B cell (primary cell): ENCODE data around the gene TOMM7. TPM values are rescaled to one million over a fixed set of nuclear protein-coding genes. Genes with fewer than 3 reads are reported as not detected.

ENCODE experiments used
- ATAC-seq: fragments of 200-7000 bp; cut with Tn5 transposase; one replicate; pipeline ENCODE4 v1.10.0; 2021; ENCODE audit warnings: low read depth, mild to moderate bottlenecking, moderate number of reproducible peaks, moderate library complexity
- CTCF ChIA-PET: fragments of 350-600 bp; sonication (Branson Sonifier 250); formaldehyde crosslinking; loops from one replicate; lab custom pipeline; 2021; ENCODE audit warnings: antibody characterized with exemption, inconsistent platforms; lab: Charles Lee
- POLR2A ChIA-PET: fragments of 350-600 bp; sonication (Branson Sonifier 250); formaldehyde crosslinking; loops from one replicate; lab custom pipeline; 2021; ENCODE audit warnings: antibody characterized with exemption; lab: Charles Lee
- DNase-seq: peaks from one replicate; pipeline ENCODE4 v3.0.0; 2013
- H2AFZ ChIP-seq: 2 replicates; pipeline ENCODE4 v1.6.1; 2012; ENCODE audit warnings: mild to moderate bottlenecking, low read depth, low read length; ENCODE audit not compliant: insufficient read depth, poor library complexity, severe bottlenecking
- H3K27ac ChIP-seq, 2 donors: 1 replicate in 1 of 2; 2 replicates in 1 of 2; pipeline ENCODE4 v1.5.1; 2012 to 2013; ENCODE audit warnings: low read length in 2 of 2, mild to moderate bottlenecking in 2 of 2, moderate library complexity in 1 of 2
- H3K27me3 ChIP-seq, 4 experiments: fragments of 200-600 bp in 1 of 4; sonication (generic) in 1 of 4; replicated peaks in 1 of 4; 1 replicate in 2 of 4; 2 replicates in 2 of 4; pipeline versions ENCODE4 v1.6.1 to v1.7.0; 2013 to 2016; ENCODE audit warnings: low read length in 3 of 4, mild to moderate bottlenecking in 2 of 4, mixed read lengths in 1 of 4, moderate library complexity in 1 of 4; ENCODE audit not compliant: insufficient read depth in 4 of 4, control insufficient read depth in 3 of 4; ENCODE audit errors: control extremely low read depth in 1 of 4
- H3K36me3 ChIP-seq, 2 experiments: replicated peaks in 1 of 2; 1 replicate in 1 of 2; 2 replicates in 1 of 2; pipeline versions ENCODE4 v1.6.1 to v1.7.1; 2013; ENCODE audit warnings: low read length in 1 of 2; ENCODE audit not compliant: insufficient read depth in 2 of 2, control insufficient read depth in 1 of 2; ENCODE audit errors: control extremely low read depth in 1 of 2, extremely low read depth in 1 of 2
- H3K4me1 ChIP-seq, 2 donors: fragments of 200-600 bp in 1 of 2; sonication (generic) in 1 of 2; 1 replicate in 1 of 2; 2 replicates in 1 of 2; pipeline versions ENCODE4 v1.5.1 to v1.6.1; 2013 to 2017; ENCODE audit warnings: low read length in 2 of 2; ENCODE audit not compliant: control insufficient read depth in 2 of 2, insufficient read depth in 2 of 2
- H3K4me2 ChIP-seq: replicated peaks from 2 replicates; pipeline ENCODE3; 2012; ENCODE audit warnings: mild to moderate bottlenecking, low read depth, low read length; ENCODE audit not compliant: poor library complexity, severe bottlenecking
- H3K4me3 ChIP-seq, 5 experiments: fragments of 200-600 bp in 1 of 5; sonication (generic) in 1 of 5; 1 replicate in 3 of 5; 2 replicates in 2 of 5; pipeline versions ENCODE4 v1.5.1 to v1.7.0; 2011 to 2016; ENCODE audit warnings: low read length in 4 of 5, mild to moderate bottlenecking in 4 of 5, low read depth in 2 of 5, control low read depth in 1 of 5, moderate library complexity in 1 of 5; ENCODE audit not compliant: insufficient read depth in 1 of 5; ENCODE audit errors: control extremely low read depth in 1 of 5, extremely low read depth in 1 of 5
- H3K79me2 ChIP-seq: fragments of 200-600 bp; sonication (generic); one replicate; pipeline ENCODE4 v1.6.0; 2016; ENCODE audit warnings: low read length; ENCODE audit not compliant: control insufficient read depth, insufficient read depth
- H3K9ac ChIP-seq: fragments of 200-600 bp; sonication (generic); 2 replicates; pipeline ENCODE4 v1.6.1; 2017; ENCODE audit warnings: mild to moderate bottlenecking, low read length, moderate library complexity
- H3K9me3 ChIP-seq, 3 donors: one replicate each; pipeline versions ENCODE4 v1.6.1 to v1.7.1; 2013; ENCODE audit warnings: low read length in 2 of 3; ENCODE audit not compliant: control insufficient read depth in 2 of 3, insufficient read depth in 1 of 3; ENCODE audit errors: control extremely low read depth in 1 of 3
- H4K20me1 ChIP-seq: 2 replicates; pipeline ENCODE4 v1.6.0; 2012; ENCODE audit warnings: mild to moderate bottlenecking, low read length; ENCODE audit not compliant: insufficient read depth, control insufficient read depth, poor library complexity, severe bottlenecking
- H3K27ac Mint-ChIP-seq: one replicate; pipeline ENCODE4 v1.8.0; 2021; ENCODE audit warnings: mixed read lengths
- H3K27me3 Mint-ChIP-seq: one replicate; pipeline ENCODE4 v1.8.0; 2021; ENCODE audit warnings: mixed read lengths
- H3K4me1 Mint-ChIP-seq: one replicate; pipeline ENCODE4 v1.8.0; 2021; ENCODE audit warnings: mixed read lengths
- H3K4me3 Mint-ChIP-seq: one replicate; pipeline ENCODE4 v1.8.0; 2021; ENCODE audit warnings: mixed read lengths
- H3K9me3 Mint-ChIP-seq: one replicate; pipeline ENCODE4 v1.8.0; 2022; ENCODE audit warnings: mixed read lengths; ENCODE audit not compliant: insufficient read depth
- EZH2 ChIP-seq: IDR thresholded peaks from 2 replicates; pipeline ENCODE4 v1.6.1; 2012; ENCODE audit warnings: borderline replicate concordance, low read depth, mild to moderate bottlenecking, moderate library complexity, low read length; ENCODE audit not compliant: insufficient read depth, poor library complexity, severe bottlenecking
- WGBS: methylation state at CpG from one replicate; pipeline ENCODE4 v1.1.5; 2013; ENCODE audit warnings: missing lambda C conversion rate; ENCODE audit not compliant: insufficient coverage; 5-methylcytosine and 5-hydroxymethylcytosine counted together
- intact Hi-C: fragments of 100-400 bp; cut with micrococcal nuclease; formaldehyde crosslinking; loops from one replicate; pipeline ENCODE4 v1.10.0; 2022
- polyA plus RNA-seq: library from polyadenylated mRNA; depleted of rRNA; stranded (reverse); fragments of >200 nt; gene quantifications from 2 replicates; pipeline ENCODE4 v1.2.3, GENCODE V29; 2012
- total RNA-seq, 2 donors: library from RNA; stranded (reverse); fragments of 120-200 nt in 1 of 2; gene quantifications; 1 replicate in 1 of 2; 2 replicates in 1 of 2; pipeline versions ENCODE4 v1.2.3 to v1.2.4, GENCODE V29; 2013 to 2022
- TF ChIP-seq, protein P1 (sequence below): fragments of 200-600 bp; IDR thresholded peaks from one replicate; pipeline ENCODE4 v1.8.0; 2022; ENCODE audit warnings: antibody characterized with exemption, mild to moderate bottlenecking

TOMM7 gene
- total and polyA plus RNA-seq, 2 donors (not counting 1 experiment from before 2014, with no cell fraction given), result 276 to 437 TPM

DNA sequence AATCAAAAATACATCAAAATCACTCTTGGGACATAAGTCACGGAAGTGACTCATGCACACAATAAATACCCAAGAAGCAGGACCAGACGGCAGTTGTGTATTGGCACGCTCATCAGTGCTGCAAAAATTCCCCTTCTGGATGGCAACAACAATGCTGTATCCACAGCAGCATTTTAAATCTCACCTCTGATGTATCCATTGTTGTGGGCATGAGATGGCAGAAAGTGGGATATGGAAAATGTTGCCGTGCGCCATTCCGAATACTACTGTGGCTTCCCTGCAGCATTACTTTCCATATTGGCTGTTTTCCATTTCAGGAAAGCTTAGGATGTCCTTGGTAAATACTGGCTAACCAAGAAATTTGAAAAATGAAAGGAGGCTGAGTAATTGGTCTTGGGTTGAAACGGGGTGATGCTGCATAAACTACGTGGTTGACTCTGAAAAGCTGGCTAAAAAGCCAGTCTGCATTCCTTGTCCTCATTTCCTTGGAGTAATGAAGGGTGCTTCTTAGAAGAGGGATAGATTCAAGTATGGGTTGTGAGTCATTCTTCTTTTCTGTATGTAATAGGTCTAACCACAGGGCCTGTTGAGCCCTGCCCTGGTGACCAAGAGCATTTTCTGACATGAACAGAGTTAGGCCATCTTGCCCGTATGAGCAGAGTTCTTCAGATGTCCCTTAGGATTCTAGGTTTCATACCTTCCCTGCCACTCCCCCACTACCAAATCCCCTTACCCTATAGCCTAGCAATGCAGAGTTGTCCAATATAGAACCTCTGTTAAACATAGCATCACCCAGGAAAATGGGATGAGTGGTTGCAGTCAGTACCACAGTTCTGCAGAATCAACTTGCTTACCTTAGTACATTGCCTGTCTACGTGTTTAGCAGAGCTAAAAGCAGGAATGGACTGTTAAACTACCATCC is 36.3 kb upstream of the TOMM7 start:
- Mint-ChIP-seq H3K27ac (peak overlapping the region; percentile 82), H3K4me3 (no peak overlapping the region), H3K4me1 (peaks cover 36% of the 10 kb centered on the region), H3K9me3 (no peaks in the 10 kb centered on the region), H3K27me3 (no peaks in the 10 kb centered on the region)
- Histone ChIP-seq H3K9me3 (no peaks in the 10 kb centered on the region), H3K4me1 (peaks cover 7 to 16% of the 10 kb centered on the region in 2 donors), H2AFZ (no peak overlapping the region), H3K27ac (no peak overlapping the region), H3K36me3 (peaks cover 0 to 26% of the 10 kb centered on the region in 2 experiments), H3K4me2 (no peak overlapping the region), H3K79me2 (peaks cover 3% of the 10 kb centered on the region), H3K27me3 (no peaks in the 10 kb centered on the region), H3K9ac (no peak overlapping the region), H4K20me1 (no peaks in the 10 kb centered on the region), H3K4me3 (no peak overlapping the region)
- WGBS, result 91% methylated on average over 5 of the region's 10 CpGs
- ChIA-PET POLR2A (no interaction called here), CTCF (interaction anchor here (2.5 to 2.7 kb wide), 2 partner anchors 11 to 196 kb away, joined by 12 to 17 read pairs; no protein-coding TSS in a partner anchor)
- TF ChIP-seq EZH2, result no peak
- TF ChIP-seq, protein P1, sequence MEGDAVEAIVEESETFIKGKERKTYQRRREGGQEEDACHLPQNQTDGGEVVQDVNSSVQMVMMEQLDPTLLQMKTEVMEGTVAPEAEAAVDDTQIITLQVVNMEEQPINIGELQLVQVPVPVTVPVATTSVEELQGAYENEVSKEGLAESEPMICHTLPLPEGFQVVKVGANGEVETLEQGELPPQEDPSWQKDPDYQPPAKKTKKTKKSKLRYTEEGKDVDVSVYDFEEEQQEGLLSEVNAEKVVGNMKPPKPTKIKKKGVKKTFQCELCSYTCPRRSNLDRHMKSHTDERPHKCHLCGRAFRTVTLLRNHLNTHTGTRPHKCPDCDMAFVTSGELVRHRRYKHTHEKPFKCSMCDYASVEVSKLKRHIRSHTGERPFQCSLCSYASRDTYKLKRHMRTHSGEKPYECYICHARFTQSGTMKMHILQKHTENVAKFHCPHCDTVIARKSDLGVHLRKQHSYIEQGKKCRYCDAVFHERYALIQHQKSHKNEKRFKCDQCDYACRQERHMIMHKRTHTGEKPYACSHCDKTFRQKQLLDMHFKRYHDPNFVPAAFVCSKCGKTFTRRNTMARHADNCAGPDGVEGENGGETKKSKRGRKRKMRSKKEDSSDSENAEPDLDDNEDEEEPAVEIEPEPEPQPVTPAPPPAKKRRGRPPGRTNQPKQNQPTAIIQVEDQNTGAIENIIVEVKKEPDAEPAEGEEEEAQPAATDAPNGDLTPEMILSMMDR, result no peak
- no peak for ATAC-seq
- intact Hi-C loops, result loop anchor here (10.0 kb wide), 1 partner anchor 96 kb away; no protein-coding TSS in a partner anchor
- DNase-seq, result no peak

- Mint-ChIP-seq H3K27ac (no peak overlapping the region), H3K4me1 (peaks cover 42% of the 10 kb centered on the region), H3K4me3 (no peak overlapping the region), H3K27me3 (no peaks in the 10 kb centered on the region), H3K9me3 (no peaks in the 10 kb centered on the region)
- H3K9ac ChIP-seq, result no peak overlapping the region
- H4K20me1 ChIP-seq, result no peaks in the 10 kb centered on the region
- H3K36me3 ChIP-seq, result peaks cover 0 to 26% of the 10 kb centered on the region in 2 experiments
- H3K4me1 ChIP-seq, result peaks cover 11 to 22% of the 10 kb centered on the region in 2 donors
- intact Hi-C loops, result loop anchor here (10.0 kb wide), 1 partner anchor 97 kb away; no protein-coding TSS in a partner anchor
- no peaks in the 10 kb centered on the region for H3K9me3 ChIP-seq
- TF ChIP-seq, protein P1, result no peak
- no peak for TF ChIP-seq EZH2
- no peak overlapping the region for H3K27ac ChIP-seq
- H3K27me3 ChIP-seq, result no peaks in the 10 kb centered on the region
- no CpG with 5 or more reads among the region's 1 CpG for WGBS
- H3K4me3 ChIP-seq, result no peak overlapping the region
- H2AFZ ChIP-seq, result no peak overlapping the region
- ATAC-seq (no peak), DNase-seq (no peak)
- ChIA-PET POLR2A (no interaction called here), CTCF (no interaction called here)
- no peak overlapping the region for H3K4me2 ChIP-seq
- peaks cover 3% of the 10 kb centered on the region for H3K79me2 ChIP-seq
These were observed 35.6 kb upstream of the TOMM7 start for GRCh38 chr7:22858274-22858639.
